WTC11 (cell line): Measurements from ENCODE around the gene ASIC1. TPM values are rescaled to one million over a fixed set of nuclear protein-coding genes. Genes with fewer than 3 reads are reported as not detected.

Experiments
- ATAC-seq: fragments of 200-7000 bp; cut with Tn5 transposase; 2 replicates; pipeline ENCODE4 v1.10.0; 2021; ENCODE audit warnings: mild to moderate bottlenecking, moderate library complexity
- CTCF ChIA-PET: fragments of 300-600 bp; sonication (Branson Sonifier 250); formaldehyde crosslinking; loops from one replicate; lab custom pipeline; 2021; ENCODE audit warnings: antibody characterized with exemption; lab: Charles Lee
- POLR2A ChIA-PET: fragments of 350-600 bp; sonication (Branson Sonifier 250); formaldehyde crosslinking; loops from one replicate; lab custom pipeline; 2021; ENCODE audit warnings: antibody characterized with exemption; lab: Charles Lee
- DNase-seq: peaks from one replicate; pipeline ENCODE4 v3.0.0; 2021; ENCODE audit warnings: low spot score
- H3K27ac Mint-ChIP-seq: 2 replicates; pipeline ENCODE4 v1.8.0; 2021; ENCODE audit warnings: mixed read lengths
- H3K27me3 Mint-ChIP-seq: 2 replicates; pipeline ENCODE4 v1.8.0; 2021; ENCODE audit warnings: low read depth, mild to moderate bottlenecking, moderate library complexity, mixed read lengths
- H3K36me3 Mint-ChIP-seq: 2 replicates; pipeline ENCODE4 v1.8.0; 2021; ENCODE audit warnings: mixed read lengths
- H3K4me1 Mint-ChIP-seq: 2 replicates; pipeline ENCODE4 v1.8.0; 2022; ENCODE audit warnings: mixed read lengths
- H3K4me3 Mint-ChIP-seq: 2 replicates; pipeline ENCODE4 v1.8.0; 2021; ENCODE audit warnings: mild to moderate bottlenecking, moderate library complexity, mixed read lengths
- H3K9me3 Mint-ChIP-seq: 2 replicates; pipeline ENCODE4 v1.8.0; 2021; ENCODE audit warnings: mixed read lengths
- ATF1 ChIP-seq: sonication (generic); formaldehyde crosslinking; IDR thresholded peaks from 2 replicates; pipeline ENCODE4 v1.8.1; 2023; ENCODE audit warnings: mild to moderate bottlenecking, moderate library complexity, missing genetic modification reagents
- ELF4 ChIP-seq: sonication (generic); formaldehyde crosslinking; IDR thresholded peaks from 2 replicates; pipeline ENCODE4 v1.8.1; 2022; ENCODE audit warnings: low read depth, mild to moderate bottlenecking, moderate library complexity, missing genetic modification reagents
- ETV6 ChIP-seq: sonication (generic); formaldehyde crosslinking; IDR thresholded peaks from 2 replicates; pipeline ENCODE4 v1.8.1; 2022; ENCODE audit warnings: mild to moderate bottlenecking, missing genetic modification reagents
- FOXK1 ChIP-seq: sonication (generic); formaldehyde crosslinking; IDR thresholded peaks from 2 replicates; pipeline ENCODE4 v1.8.0; 2022; ENCODE audit warnings: mild to moderate bottlenecking, moderate library complexity, missing genetic modification reagents
- KAT7 ChIP-seq: sonication (generic); formaldehyde crosslinking; IDR thresholded peaks from 2 replicates; pipeline ENCODE4 v1.8.1; 2023; ENCODE audit warnings: missing genetic modification reagents, mild to moderate bottlenecking, borderline replicate concordance
- NR2C2 ChIP-seq: sonication (generic); formaldehyde crosslinking; IDR thresholded peaks from 2 replicates; pipeline ENCODE4 v1.8.0; 2022; ENCODE audit warnings: mild to moderate bottlenecking, missing genetic modification reagents
- OVOL2 ChIP-seq: fragments of 250-450 bp; sonication (Bioruptor Pico); IDR thresholded peaks from 2 replicates; pipeline ENCODE4 v1.9.0; 2021; ENCODE audit warnings: mild to moderate bottlenecking, borderline replicate concordance
- PRRX2 ChIP-seq: fragments of 250-450 bp; sonication (Bioruptor Pico); IDR thresholded peaks from 2 replicates; pipeline ENCODE4 v1.8.0; 2021; ENCODE audit warnings: mild to moderate bottlenecking
- SMAD4 ChIP-seq: sonication (generic); formaldehyde crosslinking; IDR thresholded peaks from 2 replicates; pipeline ENCODE4 v1.8.0; 2022; ENCODE audit warnings: mild to moderate bottlenecking, missing genetic modification reagents
- TEAD4 ChIP-seq: sonication (generic); formaldehyde crosslinking; IDR thresholded peaks from 2 replicates; pipeline ENCODE4 v1.8.0; 2022; ENCODE audit warnings: mild to moderate bottlenecking, missing genetic modification reagents
- ZNF219 ChIP-seq: sonication (generic); formaldehyde crosslinking; IDR thresholded peaks from 2 replicates; pipeline ENCODE4 v1.8.0; 2023; ENCODE audit warnings: missing genetic modification reagents, mild to moderate bottlenecking, borderline replicate concordance
- ZNF232 ChIP-seq: sonication (generic); formaldehyde crosslinking; IDR thresholded peaks from 2 replicates; pipeline ENCODE4 v1.8.0; 2022; ENCODE audit warnings: mild to moderate bottlenecking, missing genetic modification reagents
- total RNA-seq: library from RNA; stranded (reverse); gene quantifications from 3 replicates; pipeline ENCODE4 v1.2.3, GENCODE V29; 2021
- TF ChIP-seq, protein P1 (sequence below): sonication (generic); formaldehyde crosslinking; IDR thresholded peaks from 2 replicates; pipeline ENCODE4 v1.8.0; 2022; ENCODE audit warnings: mild to moderate bottlenecking, missing genetic modification reagents
- TF ChIP-seq, protein P2 (sequence below): sonication (generic); formaldehyde crosslinking; IDR thresholded peaks from 2 replicates; pipeline ENCODE4 v1.8.1; 2022; ENCODE audit warnings: mild to moderate bottlenecking, missing genetic modification reagents, moderate library complexity, borderline replicate concordance
- TF ChIP-seq, protein P3 (sequence below): sonication (generic); formaldehyde crosslinking; IDR thresholded peaks from 2 replicates; pipeline ENCODE4 v1.8.1; 2022; ENCODE audit warnings: low read depth, mild to moderate bottlenecking, moderate library complexity, missing genetic modification reagents, borderline replicate concordance
- TF ChIP-seq, protein P4 (sequence below): sonication (generic); formaldehyde crosslinking; IDR thresholded peaks from 2 replicates; pipeline ENCODE4 v1.8.1; 2023; ENCODE audit warnings: mild to moderate bottlenecking, missing genetic modification reagents, moderate library complexity
- TF ChIP-seq, protein P5 (sequence below): sonication (generic); formaldehyde crosslinking; IDR thresholded peaks from 2 replicates; pipeline ENCODE4 v1.8.0; 2022; ENCODE audit warnings: mild to moderate bottlenecking, missing genetic modification reagents
- TF ChIP-seq, protein P6 (sequence below): sonication (generic); formaldehyde crosslinking; IDR thresholded peaks from 2 replicates; pipeline ENCODE4 v1.8.1; 2023; ENCODE audit warnings: mild to moderate bottlenecking, missing genetic modification reagents
- TF ChIP-seq, protein P7 (sequence below): fragments of 250-450 bp; sonication (Bioruptor Pico); IDR thresholded peaks from 2 replicates; pipeline ENCODE4 v1.9.0; 2021; ENCODE audit warnings: mild to moderate bottlenecking
- TF ChIP-seq, protein P8 (sequence below): sonication (generic); formaldehyde crosslinking; IDR thresholded peaks from 2 replicates; pipeline ENCODE4 v1.8.1; 2022; ENCODE audit warnings: mild to moderate bottlenecking, moderate library complexity, missing genetic modification reagents
- TF ChIP-seq, protein P9 (sequence below): fragments of 250-450 bp; sonication (Bioruptor Pico); IDR thresholded peaks from 2 replicates; pipeline ENCODE4 v2.1.2; 2022; ENCODE audit warnings: mild to moderate bottlenecking, moderate library complexity

Gene ASIC1
- total RNA-seq, 1 experiment from 2014 or later = 4.9 TPM

DNA sequence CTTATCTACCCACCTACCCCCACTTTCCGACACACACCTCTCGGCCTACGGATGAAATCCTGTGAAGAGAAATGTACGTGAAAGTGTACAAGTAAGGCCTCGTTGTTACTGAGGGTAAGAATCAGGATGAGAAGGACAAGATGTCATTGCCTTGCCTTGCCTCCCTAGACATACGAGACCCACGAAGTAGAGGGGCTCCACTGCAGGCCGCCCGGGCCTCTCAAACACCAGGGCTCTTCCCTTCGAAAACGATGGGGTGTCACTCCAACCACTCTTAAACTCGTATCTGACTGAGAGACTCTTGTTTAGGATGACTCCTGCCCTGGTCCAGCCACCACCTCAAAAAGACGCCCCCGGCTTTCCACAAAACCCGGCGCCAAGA lies 32.6 kb upstream of the ASIC1 start (continued):
- TF ChIP-seq NR2C2 (CRISPR knock-in tag) (no peak), PRRX2 (CRISPR knock-in tag) (no peak)

DNA sequence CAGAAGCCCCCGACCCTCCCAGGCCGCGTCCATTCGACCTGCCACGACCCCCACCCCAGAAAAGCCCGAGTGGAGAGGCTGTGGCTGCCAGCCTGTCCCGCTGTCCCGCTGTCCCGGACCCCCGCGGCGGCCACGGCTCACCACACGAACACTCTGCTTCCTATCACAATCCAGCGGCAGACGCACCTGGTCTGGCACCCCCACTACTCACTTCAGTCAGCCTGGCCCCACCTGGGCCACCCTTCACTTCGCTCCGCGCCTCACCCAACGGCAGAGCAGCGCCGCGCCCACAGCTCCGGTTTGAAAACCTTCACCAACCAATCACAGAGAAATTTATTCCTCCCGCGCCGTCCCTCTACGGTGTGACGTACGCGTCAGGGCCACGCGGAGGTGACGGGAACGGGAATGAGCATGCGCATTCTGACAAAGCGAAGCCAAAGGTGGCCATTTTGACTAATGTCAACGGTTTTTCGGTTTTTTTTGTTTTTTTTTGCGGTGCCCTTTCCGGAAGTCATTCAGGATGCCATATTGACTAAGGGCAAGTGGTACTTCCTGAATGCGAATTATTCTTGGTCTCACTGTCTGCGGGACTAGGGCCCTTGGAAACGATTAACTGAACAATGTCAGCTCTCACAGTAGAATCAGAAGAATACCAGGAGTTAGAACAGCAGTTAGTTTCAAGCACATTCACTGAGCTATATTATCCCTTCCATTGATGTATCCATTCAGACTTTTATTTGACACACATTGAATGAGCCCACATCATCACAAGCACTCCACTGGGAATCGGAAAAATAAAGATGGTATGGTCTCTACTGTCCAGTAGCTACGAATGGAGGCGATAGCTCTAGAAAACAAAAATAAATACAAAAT lies 32.0 kb upstream of the ASIC1 start, which contains the start of gene RACGAP1:
Gene RACGAP1 (minus strand): TSS at position 308 of the 873 bp plus-strand sequence. CDS start 8,779 bp downstream, outside the sequence.
- ChIA-PET CTCF (interaction anchor here (0.7 to 1.8 kb wide), 13 partner anchors 14 to 197 kb away, joined by 3 to 20 read pairs (median 4); partner anchors contain the start of genes COX14 and NCKAP5L), POLR2A (interaction anchor here (0.6 to 1.4 kb wide), 5 partner anchors 14 to 908 kb away, joined by 3 to 8 read pairs (median 5); partner anchors contain the start of gene SMARCD1)
- H3K4me3 Mint-ChIP-seq = peak within 1 kb of the TSS; percentile 95
- TF ChIP-seq, protein P1, sequence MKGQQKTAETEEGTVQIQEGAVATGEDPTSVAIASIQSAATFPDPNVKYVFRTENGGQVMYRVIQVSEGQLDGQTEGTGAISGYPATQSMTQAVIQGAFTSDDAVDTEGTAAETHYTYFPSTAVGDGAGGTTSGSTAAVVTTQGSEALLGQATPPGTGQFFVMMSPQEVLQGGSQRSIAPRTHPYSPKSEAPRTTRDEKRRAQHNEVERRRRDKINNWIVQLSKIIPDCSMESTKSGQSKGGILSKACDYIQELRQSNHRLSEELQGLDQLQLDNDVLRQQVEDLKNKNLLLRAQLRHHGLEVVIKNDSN (CRISPR knock-in tag) = peak; percentile 78; the same call in 1 of the 2 replicates
- TF ChIP-seq, protein P2, sequence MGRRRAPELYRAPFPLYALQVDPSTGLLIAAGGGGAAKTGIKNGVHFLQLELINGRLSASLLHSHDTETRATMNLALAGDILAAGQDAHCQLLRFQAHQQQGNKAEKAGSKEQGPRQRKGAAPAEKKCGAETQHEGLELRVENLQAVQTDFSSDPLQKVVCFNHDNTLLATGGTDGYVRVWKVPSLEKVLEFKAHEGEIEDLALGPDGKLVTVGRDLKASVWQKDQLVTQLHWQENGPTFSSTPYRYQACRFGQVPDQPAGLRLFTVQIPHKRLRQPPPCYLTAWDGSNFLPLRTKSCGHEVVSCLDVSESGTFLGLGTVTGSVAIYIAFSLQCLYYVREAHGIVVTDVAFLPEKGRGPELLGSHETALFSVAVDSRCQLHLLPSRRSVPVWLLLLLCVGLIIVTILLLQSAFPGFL (CRISPR knock-in tag) = no peak
- TF ChIP-seq, protein P3, sequence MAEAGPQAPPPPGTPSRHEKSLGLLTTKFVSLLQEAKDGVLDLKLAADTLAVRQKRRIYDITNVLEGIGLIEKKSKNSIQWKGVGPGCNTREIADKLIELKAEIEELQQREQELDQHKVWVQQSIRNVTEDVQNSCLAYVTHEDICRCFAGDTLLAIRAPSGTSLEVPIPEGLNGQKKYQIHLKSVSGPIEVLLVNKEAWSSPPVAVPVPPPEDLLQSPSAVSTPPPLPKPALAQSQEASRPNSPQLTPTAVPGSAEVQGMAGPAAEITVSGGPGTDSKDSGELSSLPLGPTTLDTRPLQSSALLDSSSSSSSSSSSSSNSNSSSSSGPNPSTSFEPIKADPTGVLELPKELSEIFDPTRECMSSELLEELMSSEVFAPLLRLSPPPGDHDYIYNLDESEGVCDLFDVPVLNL (CRISPR knock-in tag) = peak; percentile 75; the same call in 1 of the 2 replicates
- TF ChIP-seq, protein P4, sequence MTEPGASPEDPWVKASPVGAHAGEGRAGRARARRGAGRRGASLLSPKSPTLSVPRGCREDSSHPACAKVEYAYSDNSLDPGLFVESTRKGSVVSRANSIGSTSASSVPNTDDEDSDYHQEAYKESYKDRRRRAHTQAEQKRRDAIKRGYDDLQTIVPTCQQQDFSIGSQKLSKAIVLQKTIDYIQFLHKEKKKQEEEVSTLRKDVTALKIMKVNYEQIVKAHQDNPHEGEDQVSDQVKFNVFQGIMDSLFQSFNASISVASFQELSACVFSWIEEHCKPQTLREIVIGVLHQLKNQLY (CRISPR knock-in tag) = no peak
- TF ChIP-seq FOXK1 (peak; percentile 63), ZNF219 (no peak), KAT7 (CRISPR knock-in tag) (no peak), ZNF232 (CRISPR knock-in tag) (0 out of 2 replicates have a peak, but pooled peaks have one; percentile 21), SMAD4 (CRISPR knock-in tag) (no peak), ATF1 (CRISPR knock-in tag) (no peak), ETV6 (no peak; the same call in 1 of the 2 replicates), TEAD4 (CRISPR knock-in tag) (no peak), OVOL2 (CRISPR knock-in tag) (no peak), ELF4 (CRISPR knock-in tag) (no peak)
- TF ChIP-seq, protein P5, sequence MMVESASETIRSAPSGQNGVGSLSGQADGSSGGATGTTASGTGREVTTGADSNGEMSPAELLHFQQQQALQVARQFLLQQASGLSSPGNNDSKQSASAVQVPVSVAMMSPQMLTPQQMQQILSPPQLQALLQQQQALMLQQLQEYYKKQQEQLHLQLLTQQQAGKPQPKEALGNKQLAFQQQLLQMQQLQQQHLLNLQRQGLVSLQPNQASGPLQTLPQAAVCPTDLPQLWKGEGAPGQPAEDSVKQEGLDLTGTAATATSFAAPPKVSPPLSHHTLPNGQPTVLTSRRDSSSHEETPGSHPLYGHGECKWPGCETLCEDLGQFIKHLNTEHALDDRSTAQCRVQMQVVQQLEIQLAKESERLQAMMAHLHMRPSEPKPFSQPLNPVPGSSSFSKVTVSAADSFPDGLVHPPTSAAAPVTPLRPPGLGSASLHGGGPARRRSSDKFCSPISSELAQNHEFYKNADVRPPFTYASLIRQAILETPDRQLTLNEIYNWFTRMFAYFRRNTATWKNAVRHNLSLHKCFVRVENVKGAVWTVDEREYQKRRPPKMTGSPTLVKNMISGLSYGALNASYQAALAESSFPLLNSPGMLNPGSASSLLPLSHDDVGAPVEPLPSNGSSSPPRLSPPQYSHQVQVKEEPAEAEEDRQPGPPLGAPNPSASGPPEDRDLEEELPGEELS (CRISPR knock-in tag) = no peak
- TF ChIP-seq, protein P6, sequence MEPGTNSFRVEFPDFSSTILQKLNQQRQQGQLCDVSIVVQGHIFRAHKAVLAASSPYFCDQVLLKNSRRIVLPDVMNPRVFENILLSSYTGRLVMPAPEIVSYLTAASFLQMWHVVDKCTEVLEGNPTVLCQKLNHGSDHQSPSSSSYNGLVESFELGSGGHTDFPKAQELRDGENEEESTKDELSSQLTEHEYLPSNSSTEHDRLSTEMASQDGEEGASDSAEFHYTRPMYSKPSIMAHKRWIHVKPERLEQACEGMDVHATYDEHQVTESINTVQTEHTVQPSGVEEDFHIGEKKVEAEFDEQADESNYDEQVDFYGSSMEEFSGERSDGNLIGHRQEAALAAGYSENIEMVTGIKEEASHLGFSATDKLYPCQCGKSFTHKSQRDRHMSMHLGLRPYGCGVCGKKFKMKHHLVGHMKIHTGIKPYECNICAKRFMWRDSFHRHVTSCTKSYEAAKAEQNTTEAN (CRISPR knock-in tag) = no peak
- TF ChIP-seq, protein P7, sequence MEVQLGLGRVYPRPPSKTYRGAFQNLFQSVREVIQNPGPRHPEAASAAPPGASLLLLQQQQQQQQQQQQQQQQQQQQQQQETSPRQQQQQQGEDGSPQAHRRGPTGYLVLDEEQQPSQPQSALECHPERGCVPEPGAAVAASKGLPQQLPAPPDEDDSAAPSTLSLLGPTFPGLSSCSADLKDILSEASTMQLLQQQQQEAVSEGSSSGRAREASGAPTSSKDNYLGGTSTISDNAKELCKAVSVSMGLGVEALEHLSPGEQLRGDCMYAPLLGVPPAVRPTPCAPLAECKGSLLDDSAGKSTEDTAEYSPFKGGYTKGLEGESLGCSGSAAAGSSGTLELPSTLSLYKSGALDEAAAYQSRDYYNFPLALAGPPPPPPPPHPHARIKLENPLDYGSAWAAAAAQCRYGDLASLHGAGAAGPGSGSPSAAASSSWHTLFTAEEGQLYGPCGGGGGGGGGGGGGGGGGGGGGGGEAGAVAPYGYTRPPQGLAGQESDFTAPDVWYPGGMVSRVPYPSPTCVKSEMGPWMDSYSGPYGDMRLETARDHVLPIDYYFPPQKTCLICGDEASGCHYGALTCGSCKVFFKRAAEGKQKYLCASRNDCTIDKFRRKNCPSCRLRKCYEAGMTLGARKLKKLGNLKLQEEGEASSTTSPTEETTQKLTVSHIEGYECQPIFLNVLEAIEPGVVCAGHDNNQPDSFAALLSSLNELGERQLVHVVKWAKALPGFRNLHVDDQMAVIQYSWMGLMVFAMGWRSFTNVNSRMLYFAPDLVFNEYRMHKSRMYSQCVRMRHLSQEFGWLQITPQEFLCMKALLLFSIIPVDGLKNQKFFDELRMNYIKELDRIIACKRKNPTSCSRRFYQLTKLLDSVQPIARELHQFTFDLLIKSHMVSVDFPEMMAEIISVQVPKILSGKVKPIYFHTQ (CRISPR knock-in tag) = no peak
- TF ChIP-seq, protein P8, sequence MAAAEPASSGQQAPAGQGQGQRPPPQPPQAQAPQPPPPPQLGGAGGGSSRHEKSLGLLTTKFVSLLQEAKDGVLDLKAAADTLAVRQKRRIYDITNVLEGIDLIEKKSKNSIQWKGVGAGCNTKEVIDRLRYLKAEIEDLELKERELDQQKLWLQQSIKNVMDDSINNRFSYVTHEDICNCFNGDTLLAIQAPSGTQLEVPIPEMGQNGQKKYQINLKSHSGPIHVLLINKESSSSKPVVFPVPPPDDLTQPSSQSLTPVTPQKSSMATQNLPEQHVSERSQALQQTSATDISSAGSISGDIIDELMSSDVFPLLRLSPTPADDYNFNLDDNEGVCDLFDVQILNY (CRISPR knock-in tag) = 0 out of 2 replicates have a peak, but pooled peaks have one; percentile 30
- TF ChIP-seq, protein P9, sequence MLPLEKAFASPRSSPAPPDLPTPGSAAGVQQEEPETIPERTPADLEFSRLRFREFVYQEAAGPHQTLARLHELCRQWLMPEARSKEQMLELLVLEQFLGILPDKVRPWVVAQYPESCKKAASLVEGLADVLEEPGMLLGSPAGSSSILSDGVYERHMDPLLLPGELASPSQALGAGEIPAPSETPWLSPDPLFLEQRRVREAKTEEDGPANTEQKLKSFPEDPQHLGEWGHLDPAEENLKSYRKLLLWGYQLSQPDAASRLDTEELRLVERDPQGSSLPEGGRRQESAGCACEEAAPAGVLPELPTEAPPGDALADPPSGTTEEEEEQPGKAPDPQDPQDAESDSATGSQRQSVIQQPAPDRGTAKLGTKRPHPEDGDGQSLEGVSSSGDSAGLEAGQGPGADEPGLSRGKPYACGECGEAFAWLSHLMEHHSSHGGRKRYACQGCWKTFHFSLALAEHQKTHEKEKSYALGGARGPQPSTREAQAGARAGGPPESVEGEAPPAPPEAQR (CRISPR knock-in tag) = no peak

More for the DNA sequence above, 32.0 kb upstream of the ASIC1 start, which contains the start of gene RACGAP1:
- Mint-ChIP-seq H3K9me3 (no peaks in the 10 kb centered on the region), H3K36me3 (0 out of 2 replicates have a peak, but pooled peaks cover 2% of the 10 kb centered on the region), H3K4me1 (peaks cover 9% of the 10 kb centered on the region), H3K27ac (peak within 1 kb of the TSS; percentile 97), H3K27me3 (no peaks in the 10 kb centered on the region)
- DNase-seq (peak; percentile 95), ATAC-seq (peak; percentile 99)
